ENCODE measurements around the gene SPATA19. TPM values are rescaled to one million over a fixed set of nuclear protein-coding genes. Genes with fewer than 3 reads are reported as not detected.

SPATA19 gene
- total RNA-seq, 3 donors from 2014 or later (not counting 1 experiment from before 2014, with no cell fraction given) = not detected

GRCh38 chr11:133828871-133829270 is 16.4 kb downstream of the SPATA19 start:
- no peaks in the 10 kb centered on the region for H3K27me3 ChIP-seq (ENCODE audit: control insufficient read depth, insufficient read depth, low read length)
- H3K4me3 Mint-ChIP-seq = no peak overlapping the region
- no peak for TF ChIP-seq CTCF (IDR thresholded peaks at IDR 0.05)
- no peak for ATAC-seq
- H3K27me3 Mint-ChIP-seq (ENCODE audit: low read depth in 2 of 2) = peaks cover 0 to 4% of the 10 kb centered on the region in 2 donors
- no peak overlapping the region for H3K27ac Mint-ChIP-seq
- no peaks in the 10 kb centered on the region for H3K9me3 Mint-ChIP-seq
- 68% methylated on average over 5 of the region's 5 CpGs for WGBS (ENCODE audit: insufficient coverage)
- no peak overlapping the region for H3K27ac ChIP-seq (ENCODE audit: low read length)
- no peak for DNase-seq
- no peaks in the 10 kb centered on the region for H3K4me1 ChIP-seq (ENCODE audit: control insufficient read depth, insufficient read depth, low read length)
- no peaks in the 10 kb centered on the region for H3K36me3 Mint-ChIP-seq
- no peaks in the 10 kb centered on the region for H3K36me3 ChIP-seq (ENCODE audit: control insufficient read depth, insufficient read depth, low read length)
- no peaks in the 10 kb centered on the region for H3K9me3 ChIP-seq (ENCODE audit: control insufficient read depth, insufficient read depth, low read length)
- no peak overlapping the region for H3K4me3 ChIP-seq (ENCODE audit: low read length)
- peaks cover 2% of the 10 kb centered on the region in 2 donors for H3K4me1 Mint-ChIP-seq
- intact Hi-C loops (cut with micrococcal nuclease) = no loop called here

DNA sequence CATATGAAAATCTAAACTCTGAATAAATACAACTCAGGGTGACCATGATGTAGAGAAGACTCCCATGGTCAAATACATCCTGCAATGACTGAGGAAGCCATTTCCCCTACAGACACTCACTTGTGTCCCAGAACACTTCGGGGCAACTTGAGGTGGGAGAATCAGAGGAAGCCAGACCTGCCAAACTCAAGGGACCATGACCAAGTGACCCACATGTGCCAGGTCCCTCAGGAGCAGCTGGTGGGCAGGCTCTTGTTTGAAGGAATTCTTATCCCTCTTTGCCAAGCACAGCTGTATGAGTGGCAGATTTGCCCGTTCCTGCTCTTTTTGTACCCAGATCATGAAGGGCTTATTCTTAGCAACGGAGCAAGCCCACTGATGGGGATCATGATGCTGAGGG is 17.8 kb downstream of the SPATA19 start:
- WGBS (ENCODE audit: insufficient coverage) = 85% methylated on average over 3 of the region's 3 CpGs
- DNase-seq = no peak

GRCh38 chr11:133826866-133827265 is 18.4 kb downstream of the SPATA19 start:
- Mint-ChIP-seq H3K4me3 (no peak overlapping the region), H3K27me3 (ENCODE audit: low read depth in 2 of 2) (peaks cover 0 to 4% of the 10 kb centered on the region in 2 donors)

More for the DNA sequence above, 17.8 kb downstream of the SPATA19 start:
- Histone ChIP-seq H3K36me3 (ENCODE audit: control insufficient read depth, insufficient read depth, low read length) (no peaks in the 10 kb centered on the region), H3K27ac (ENCODE audit: low read length) (no peak overlapping the region), H3K27me3 (ENCODE audit: control insufficient read depth, insufficient read depth, low read length) (no peaks in the 10 kb centered on the region), H3K9me3 (ENCODE audit: control insufficient read depth, insufficient read depth, low read length) (no peaks in the 10 kb centered on the region), H3K4me3 (ENCODE audit: low read length) (no peak overlapping the region), H3K4me1 (ENCODE audit: control insufficient read depth, insufficient read depth, low read length) (no peaks in the 10 kb centered on the region)
- Mint-ChIP-seq H3K4me3 (no peak overlapping the region), H3K36me3 (no peaks in the 10 kb centered on the region), H3K9me3 (no peaks in the 10 kb centered on the region), H3K4me1 (no peaks in the 10 kb centered on the region), H3K27ac (no peak overlapping the region), H3K27me3 (ENCODE audit: low read depth in 2 of 2) (peaks cover 0 to 4% of the 10 kb centered on the region in 2 donors)
- no peak for TF ChIP-seq CTCF (IDR thresholded peaks at IDR 0.05)
- intact Hi-C loops (cut with micrococcal nuclease) = no loop called here
- no peak for ATAC-seq

More at GRCh38 chr11:133826866-133827265, 18.4 kb downstream of the SPATA19 start:
- H3K9me3 ChIP-seq (ENCODE audit: control insufficient read depth, insufficient read depth, low read length) = no peaks in the 10 kb centered on the region
- 84% methylated on average over 4 of the region's 4 CpGs for WGBS (ENCODE audit: insufficient coverage)
- DNase-seq = no peak
- no peak for TF ChIP-seq CTCF (IDR thresholded peaks at IDR 0.05)
- H3K27ac Mint-ChIP-seq = no peak overlapping the region
- H3K4me1 Mint-ChIP-seq = no peaks in the 10 kb centered on the region
- H3K36me3 Mint-ChIP-seq = no peaks in the 10 kb centered on the region
- no peaks in the 10 kb centered on the region for H3K4me1 ChIP-seq (ENCODE audit: control insufficient read depth, insufficient read depth, low read length)
- no peak overlapping the region for H3K4me3 ChIP-seq (ENCODE audit: low read length)
- no peaks in the 10 kb centered on the region for H3K36me3 ChIP-seq (ENCODE audit: control insufficient read depth, insufficient read depth, low read length)
- no peaks in the 10 kb centered on the region for H3K9me3 Mint-ChIP-seq
- H3K27me3 ChIP-seq (ENCODE audit: control insufficient read depth, insufficient read depth, low read length) = no peaks in the 10 kb centered on the region
- intact Hi-C loops (cut with micrococcal nuclease) = no loop called here
- ATAC-seq = no peak
- no peak overlapping the region for H3K27ac ChIP-seq (ENCODE audit: low read length)

All from natural killer cell (primary cell).